Ascending aorta (tissue), 2 donors: ENCODE measurements around the gene TRA2B. TPM values are rescaled to one million over a fixed set of nuclear protein-coding genes. Genes with fewer than 3 reads are reported as not detected.

Source experiments
- DNase-seq, 2 donors: peaks; one replicate each; pipeline ENCODE4 v3.0.0-alpha.2; 2019; ENCODE audit warnings: low spot score in 2 of 2
- H3K27ac ChIP-seq, 2 donors: fragments of 200-600 bp; sonication (generic); one replicate each; pipeline ENCODE4 v1.5.1; 2016 to 2017; ENCODE audit warnings: mild to moderate bottlenecking in 1 of 2
- H3K27me3 ChIP-seq: fragments of 200-600 bp; sonication (generic); one replicate; pipeline ENCODE4 v1.5.1; 2017
- H3K36me3 ChIP-seq, 2 donors: fragments of 200-600 bp; sonication (generic); one replicate each; pipeline ENCODE4 v1.5.1; 2016
- H3K4me1 ChIP-seq, 2 donors: fragments of 200-600 bp; sonication (generic); one replicate each; pipeline ENCODE4 v1.5.1; 2016 to 2017; ENCODE audit warnings: mild to moderate bottlenecking in 1 of 2
- H3K4me3 ChIP-seq, 2 donors: fragments of 200-600 bp; sonication (generic); one replicate each; pipeline ENCODE4 v1.5.1; 2016 to 2017; ENCODE audit warnings: mild to moderate bottlenecking in 1 of 2
- H3K9me3 ChIP-seq, 2 donors: fragments of 200-600 bp; sonication (generic); one replicate each; pipeline ENCODE4 v1.5.1; 2016
- CTCF ChIP-seq, 3 experiments: fragments of 200-600 bp in 2 of 3; fragments of 450-650 bp in 1 of 3; sonication (generic) in 2 of 3; IDR thresholded peaks; one replicate each; pipeline ENCODE4 v1.5.1; 2016 to 2019; ENCODE audit warnings: antibody characterized with exemption in 3 of 3, mild to moderate bottlenecking in 1 of 3, moderate library complexity in 1 of 3
- intact Hi-C: fragments of 100-400 bp; cut with DNase I; formaldehyde crosslinking; loops from one replicate; pipeline ENCODE4 v1.15.1; 2023
- total RNA-seq: library from RNA; depleted of rRNA; stranded (reverse); fragments of >200 nt; gene quantifications from one replicate; pipeline ENCODE4 v1.1.0, GENCODE V29; 2016

The TRA2B gene
- total RNA-seq, 1 donor from 2014 or later: 138 TPM

- no peak overlapping the region for H3K4me3 ChIP-seq
- peak in 1 of 2 donors; percentile 11 for DNase-seq
- H3K27me3 ChIP-seq: no peaks in the 10 kb centered on the region
- no peak overlapping the region for H3K27ac ChIP-seq
- H3K9me3 ChIP-seq: no peaks in the 10 kb centered on the region
- no peak for TF ChIP-seq CTCF (IDR thresholded peaks at IDR 0.05)
- H3K36me3 ChIP-seq: peaks cover 0 to 3% of the 10 kb centered on the region in 2 donors
- intact Hi-C loops: loop anchor here (2.0 kb wide), 1 partner anchor 641 kb away; no protein-coding TSS in a partner anchor
- peaks cover 4 to 14% of the 10 kb centered on the region in 2 donors for H3K4me1 ChIP-seq
Measured at GRCh38 chr3:185976100-185976499, 38.3 kb upstream of the TRA2B start.

- intact Hi-C loops: no loop called here
- Histone ChIP-seq H3K4me1 (no peaks in the 10 kb centered on the region), H3K27me3 (no peaks in the 10 kb centered on the region), H3K9me3 (no peaks in the 10 kb centered on the region), H3K4me3 (no peak overlapping the region), H3K27ac (no peak overlapping the region), H3K36me3 (peaks cover 0 to 3% of the 10 kb centered on the region in 2 donors)
- TF ChIP-seq CTCF (IDR thresholded peaks at IDR 0.05): no peak
- DNase-seq: peak in 1 of 2 donors; percentile 48
Measured at GRCh38 chr3:185971579-185971978, 33.8 kb upstream of the TRA2B start.

GRCh38 chr3:185968168-185968567 is 30.4 kb upstream of the TRA2B start:
- TF ChIP-seq CTCF (IDR thresholded peaks at IDR 0.05): no peak
- Histone ChIP-seq H3K9me3 (no peaks in the 10 kb centered on the region), H3K36me3 (peaks cover 0 to 3% of the 10 kb centered on the region in 2 donors), H3K27ac (no peak overlapping the region), H3K4me3 (no peak overlapping the region), H3K27me3 (no peaks in the 10 kb centered on the region), H3K4me1 (no peaks in the 10 kb centered on the region)
- intact Hi-C loops: no loop called here
- no peak for DNase-seq

GRCh38 chr3:185966655-185967054 is 28.8 kb upstream of the TRA2B start:
- TF ChIP-seq CTCF (IDR thresholded peaks at IDR 0.05): no peak
- Histone ChIP-seq H3K27me3 (no peaks in the 10 kb centered on the region), H3K27ac (no peak overlapping the region), H3K36me3 (peaks cover 0 to 2% of the 10 kb centered on the region in 2 donors), H3K4me3 (no peak overlapping the region), H3K9me3 (no peaks in the 10 kb centered on the region), H3K4me1 (no peaks in the 10 kb centered on the region)
- intact Hi-C loops: no loop called here
- no peak for DNase-seq

GRCh38 chr3:185965496-185965895 is 27.7 kb upstream of the TRA2B start:
- TF ChIP-seq CTCF (IDR thresholded peaks at IDR 0.05): no peak
- no peak overlapping the region for H3K27ac ChIP-seq
- DNase-seq: no peak
- no peaks in the 10 kb centered on the region for H3K4me1 ChIP-seq
- no peak overlapping the region for H3K4me3 ChIP-seq
- no peaks in the 10 kb centered on the region for H3K27me3 ChIP-seq
- no peaks in the 10 kb centered on the region for H3K36me3 ChIP-seq
- no peaks in the 10 kb centered on the region for H3K9me3 ChIP-seq
- intact Hi-C loops: no loop called here

GRCh38 chr3:185961675-185962232 is 23.9 kb upstream of the TRA2B start:
- no peak for TF ChIP-seq CTCF (IDR thresholded peaks at IDR 0.05)
- no peaks in the 10 kb centered on the region for H3K4me1 ChIP-seq
- H3K27me3 ChIP-seq: no peaks in the 10 kb centered on the region
- no peak for DNase-seq
- no peak overlapping the region for H3K4me3 ChIP-seq
- intact Hi-C loops: no loop called here
- H3K27ac ChIP-seq: no peak overlapping the region
- no peaks in the 10 kb centered on the region for H3K9me3 ChIP-seq
- H3K36me3 ChIP-seq: no peaks in the 10 kb centered on the region
